GM18870 (cell line): ENCODE data around the gene CLTB.
A peak's percentile ranks its signal among the peaks of the same experiment; 100 is the strongest.

Source experiments
- ATAC-seq: cut with Tn5 transposase; IDR thresholded peaks from one replicate; pipeline ENCODE4 v1.9.1; 2021; ENCODE audit warnings: moderate library complexity; ENCODE audit not compliant: unreplicated experiment

CLTB gene

DNA sequence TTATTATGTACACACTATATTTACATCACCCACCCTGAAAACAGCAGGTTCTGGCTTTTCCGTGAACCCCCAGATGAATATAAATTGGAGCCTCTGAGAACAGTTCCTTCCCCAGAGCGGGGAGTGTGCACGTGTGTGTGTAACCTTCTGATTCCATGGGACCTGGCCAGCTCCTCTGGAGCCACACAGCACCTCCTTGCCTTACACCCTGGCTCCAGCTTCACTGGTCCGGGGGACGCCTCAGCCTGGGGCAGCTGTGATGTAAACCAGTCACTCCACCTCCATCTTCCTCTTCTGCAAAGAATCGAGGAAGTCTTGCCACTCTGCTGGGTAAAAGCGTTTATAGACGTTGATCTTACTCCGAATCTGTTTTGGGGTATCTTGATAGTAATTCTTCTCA lies 32.4 kb downstream of the CLTB start:
- ATAC-seq, result no peak

DNA sequence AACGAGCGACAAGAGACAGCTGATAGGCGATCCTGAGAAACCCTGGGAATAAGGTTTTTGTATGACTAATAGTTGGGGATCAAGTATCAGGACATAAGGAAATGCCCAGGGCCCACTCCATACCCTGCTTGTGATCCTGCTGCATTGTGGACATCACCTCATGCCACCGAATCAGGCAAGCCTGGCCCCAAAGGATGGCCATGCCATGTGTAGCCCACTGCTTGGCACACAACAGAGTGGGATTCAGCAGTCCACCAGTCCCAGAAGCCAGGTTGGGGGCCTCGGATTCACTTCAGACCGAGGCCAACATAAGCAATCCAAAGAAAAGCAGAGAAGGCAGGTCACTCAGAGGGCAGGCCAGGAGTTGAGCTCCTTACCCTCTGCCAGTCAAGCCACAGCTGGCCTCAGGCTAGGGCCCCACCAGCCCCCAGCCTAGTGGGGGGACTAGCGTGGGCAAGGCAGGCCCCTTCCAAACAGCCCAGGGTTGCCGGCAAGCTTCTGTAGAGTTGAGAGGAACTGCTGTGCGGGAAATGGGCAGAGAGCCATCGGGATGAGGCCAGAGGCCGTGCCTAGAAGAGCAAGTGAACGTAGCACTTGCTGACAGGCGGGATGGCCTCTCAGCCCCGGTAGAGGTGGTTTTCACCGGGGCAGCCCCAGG lies 33.0 kb downstream of the CLTB start:
- ATAC-seq, result no peak

DNA sequence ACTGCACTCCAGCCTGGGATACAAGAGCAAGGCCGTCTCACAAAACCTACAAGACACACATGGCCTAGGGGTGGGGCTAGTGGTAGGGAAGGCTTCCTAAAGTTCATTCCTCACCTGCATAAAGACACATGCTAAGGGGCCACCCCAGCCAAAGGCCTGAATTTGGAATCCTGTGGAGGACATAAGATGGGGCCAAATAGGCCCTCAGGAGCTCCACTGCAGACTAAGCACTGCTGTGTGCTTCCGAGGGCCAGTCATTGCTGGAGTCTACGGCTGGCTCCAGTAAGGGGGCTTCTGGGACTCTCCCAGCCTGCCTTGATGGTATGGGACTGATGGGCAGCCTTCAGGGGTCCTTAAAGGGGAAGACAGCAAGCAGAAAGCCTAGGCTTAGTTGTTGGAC lies 33.6 kb downstream of the CLTB start:
- ATAC-seq, result no peak

DNA sequence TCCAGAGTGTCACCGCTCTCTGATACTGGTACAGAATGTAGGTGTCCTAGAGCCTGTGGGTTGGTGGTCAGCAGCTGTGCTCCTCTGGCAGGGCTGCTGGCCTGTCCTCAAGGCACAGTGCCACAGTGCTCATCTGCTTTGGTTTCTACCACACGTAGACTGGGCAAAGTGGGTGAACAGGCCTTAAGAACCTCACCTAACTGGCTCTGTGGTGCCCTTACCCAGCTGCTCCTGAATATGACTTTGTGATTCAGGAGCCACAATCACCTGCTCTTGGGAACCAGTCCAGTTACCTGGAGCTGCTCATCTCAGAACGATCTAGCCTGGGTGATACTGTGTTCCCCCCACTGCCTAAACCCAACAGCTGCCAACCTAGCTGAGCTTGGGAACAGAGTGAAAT lies 34.4 kb downstream of the CLTB start:
- ATAC-seq, result no peak

DNA sequence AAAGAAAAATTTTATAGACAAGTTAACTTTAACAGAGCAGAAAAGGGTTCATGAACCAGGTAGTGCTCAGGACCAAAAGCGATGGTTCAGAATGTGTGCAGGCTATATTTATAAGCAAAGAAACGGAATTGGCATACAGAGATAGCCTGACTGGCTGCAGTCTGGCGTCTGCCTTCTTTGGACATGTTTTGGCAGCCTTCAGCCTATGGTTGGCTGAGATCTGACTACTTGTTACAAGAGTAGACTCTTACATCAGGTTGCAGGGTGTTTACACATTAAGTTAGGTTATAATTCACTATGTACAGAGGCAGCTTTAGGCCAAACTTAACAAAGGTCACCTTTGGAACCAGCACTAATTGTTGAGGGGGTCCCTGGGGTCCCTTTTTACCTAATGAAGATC lies 34.9 kb downstream of the CLTB start:
- no peak for ATAC-seq

DNA sequence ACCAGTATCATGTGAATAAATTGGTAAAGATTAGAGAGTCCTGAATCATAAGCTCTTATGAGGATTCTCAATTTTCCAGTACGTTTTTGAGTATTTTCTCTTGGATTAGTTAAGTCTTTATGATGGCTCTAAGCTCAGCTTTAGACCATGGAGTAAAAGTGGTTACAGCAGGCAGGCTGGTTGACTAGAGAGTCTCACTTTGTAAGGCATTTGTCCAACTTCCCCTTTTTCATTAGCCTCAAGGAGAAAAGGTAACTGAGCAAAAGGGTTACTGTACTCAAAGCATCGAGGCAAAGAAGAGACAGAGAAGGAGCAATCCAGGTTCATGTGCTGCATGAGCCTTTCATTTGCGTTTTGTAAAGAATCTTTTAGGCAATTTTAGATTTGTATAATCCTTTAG lies 36.5 kb downstream of the CLTB start:
- ATAC-seq, result no peak

DNA sequence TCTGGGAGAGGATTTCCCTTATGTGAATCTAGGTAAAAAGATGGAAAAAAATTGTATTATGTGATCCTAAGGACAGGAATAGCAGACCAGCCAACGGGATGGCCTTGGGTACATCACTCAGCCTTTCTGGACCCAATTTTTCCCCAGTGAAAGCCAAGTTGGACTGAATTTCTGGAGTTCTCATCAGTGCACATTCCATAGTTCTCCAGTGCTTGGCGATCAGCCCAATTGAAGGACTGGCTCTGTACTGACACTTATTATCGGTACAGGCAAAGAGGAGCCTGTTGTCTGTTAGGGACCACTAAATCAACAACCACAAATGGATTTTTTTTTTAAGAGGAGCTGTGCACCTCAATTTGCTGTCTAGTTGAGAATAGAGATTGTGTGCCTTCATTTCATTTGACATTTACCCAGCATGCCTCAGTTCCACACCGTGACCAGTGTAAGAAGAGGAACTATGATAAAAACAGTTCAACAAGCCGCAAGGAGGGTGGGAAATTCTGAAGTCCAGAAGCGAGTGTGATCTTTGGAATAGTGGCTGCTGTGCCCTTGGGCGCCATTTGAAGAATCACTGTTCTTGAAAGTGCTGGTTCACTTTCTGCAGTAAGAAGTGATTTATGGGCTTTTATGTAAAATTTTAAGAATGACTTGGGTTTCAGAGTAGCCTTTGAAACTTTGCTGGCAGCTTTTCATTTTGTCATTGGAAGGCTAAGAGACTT lies 43.1 kb downstream of the CLTB start:
- ATAC-seq, result no peak

DNA sequence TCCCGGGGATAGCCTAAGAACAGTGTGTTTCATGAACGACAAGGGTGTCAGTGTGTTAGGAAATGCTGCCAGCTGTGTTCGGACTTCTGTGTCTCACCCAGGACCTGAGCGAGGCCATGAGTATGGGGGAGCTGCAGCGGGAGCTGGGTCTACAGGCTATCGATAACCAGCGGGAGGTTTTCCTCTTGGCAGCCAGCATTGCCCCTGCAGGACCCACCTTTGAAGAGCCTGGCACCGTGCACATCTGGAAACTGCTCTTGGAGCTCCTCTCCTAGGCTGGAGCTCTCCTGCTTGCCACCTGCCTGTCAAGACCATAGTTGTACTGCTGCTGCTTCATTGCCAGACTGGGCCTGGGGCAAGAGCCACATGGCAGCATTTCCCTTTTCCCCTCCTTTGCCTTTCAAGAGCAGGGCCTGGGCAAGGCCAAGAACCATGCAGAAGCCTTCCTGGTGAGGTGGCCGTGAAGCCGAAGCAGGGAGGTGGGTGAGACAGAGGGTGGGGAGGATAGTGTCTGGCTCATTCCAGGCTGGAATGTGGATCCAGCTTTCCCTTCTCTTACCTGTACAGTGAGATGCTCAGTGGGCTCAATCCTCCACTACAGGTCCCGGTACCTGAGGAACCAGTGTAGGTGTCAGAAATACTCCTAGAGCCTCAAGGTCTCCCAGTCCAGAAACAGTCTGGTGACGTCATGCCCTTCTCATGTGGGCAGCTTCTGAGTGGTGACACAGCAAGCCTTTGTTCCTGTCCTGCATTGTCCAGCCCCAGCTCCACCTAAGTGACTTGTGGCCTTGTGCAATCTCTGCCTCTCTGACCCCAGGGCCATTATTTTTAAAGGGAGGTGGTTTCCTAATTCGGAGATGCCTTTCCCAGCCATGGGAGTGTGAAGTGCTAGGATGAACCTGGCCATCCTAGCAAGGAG lies 44.5 kb downstream of the CLTB start:
- no peak for ATAC-seq

DNA sequence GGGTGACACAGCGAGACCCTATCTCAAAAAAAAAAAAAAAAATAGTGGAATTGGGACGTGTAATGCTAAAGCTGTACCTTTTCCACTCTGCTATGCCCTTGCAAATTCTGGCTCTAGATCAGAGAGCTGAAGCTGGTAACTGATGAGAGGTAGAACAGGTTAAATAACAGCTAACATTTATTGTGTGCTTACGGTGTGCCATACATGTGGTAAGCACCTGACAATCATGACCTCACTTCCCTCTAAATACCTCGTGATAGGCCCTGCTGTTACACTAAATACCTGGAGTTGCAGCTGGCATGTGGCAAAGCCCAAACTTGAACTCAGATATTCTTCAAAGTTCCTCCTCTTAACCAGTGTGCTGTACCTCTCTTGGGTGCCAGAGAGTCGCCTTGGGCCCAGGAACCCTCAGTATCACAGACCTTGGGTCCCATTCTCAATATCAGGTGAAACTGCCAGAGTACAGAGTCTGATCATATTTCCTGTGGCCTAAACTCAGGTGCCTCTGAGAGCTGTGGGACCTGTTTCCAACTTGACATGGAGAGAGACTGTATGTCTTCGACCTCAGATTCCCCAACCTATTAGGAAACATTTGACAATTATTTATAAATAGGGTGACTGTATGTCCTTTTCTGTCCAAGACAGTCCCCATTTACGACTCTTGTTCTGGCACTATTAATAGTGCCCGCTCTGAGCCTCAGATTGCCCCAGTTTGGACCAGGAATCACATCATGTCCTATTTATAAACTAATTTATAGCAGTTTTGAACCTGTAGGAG lies 46.2 kb downstream of the CLTB start:
- ATAC-seq, result no peak

DNA sequence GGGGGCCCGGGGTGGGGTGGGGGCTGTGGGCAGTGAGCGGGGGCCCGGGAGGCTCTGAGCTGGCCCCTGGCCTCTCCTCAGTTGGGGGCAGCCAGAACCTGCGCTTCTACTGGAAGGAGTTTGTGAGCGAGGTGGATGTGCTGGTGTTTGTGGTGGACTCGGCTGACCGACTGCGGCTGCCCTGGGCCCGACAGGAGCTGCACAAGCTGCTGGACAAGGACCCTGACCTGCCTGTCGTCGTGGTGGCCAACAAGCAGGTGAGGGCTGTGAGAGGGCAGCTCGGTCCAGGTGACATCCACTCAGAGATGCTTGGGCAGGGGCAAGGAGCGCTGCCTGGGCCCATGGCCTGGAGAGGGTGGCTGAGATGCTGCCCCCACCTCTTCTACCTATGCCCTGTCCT lies 47.6 kb downstream of the CLTB start:
- ATAC-seq, result no peak

DNA sequence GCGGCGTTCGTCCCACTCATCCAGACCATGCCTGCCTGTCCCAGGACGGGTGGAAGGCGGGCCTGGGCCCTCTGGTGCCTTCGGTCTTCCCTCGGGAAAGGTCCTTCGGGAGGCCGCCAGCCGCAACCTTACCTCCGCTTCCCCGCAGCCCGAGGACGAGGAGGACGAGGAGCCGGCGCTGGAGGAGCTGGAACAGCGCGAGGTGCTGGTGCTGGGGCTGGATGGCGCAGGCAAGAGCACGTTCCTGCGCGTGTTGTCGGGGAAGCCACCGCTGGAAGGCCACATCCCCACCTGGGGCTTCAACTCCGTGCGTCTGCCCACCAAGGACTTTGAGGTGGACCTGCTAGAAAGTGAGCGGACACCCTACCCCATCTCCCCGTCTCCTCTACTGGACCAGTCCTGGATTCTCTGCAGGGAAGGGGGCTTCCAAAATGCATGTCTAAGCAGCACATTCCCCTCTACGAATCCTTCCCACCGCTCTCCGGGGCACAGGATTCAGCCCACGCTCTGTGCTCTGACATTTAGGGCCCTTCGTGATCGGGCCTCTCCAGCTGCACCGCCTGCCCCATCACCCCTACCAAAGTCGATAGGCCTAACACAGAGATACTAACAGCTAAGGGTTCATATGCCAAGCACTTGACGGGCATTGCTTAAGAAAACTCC lies 50.0 kb downstream of the CLTB start:
- ATAC-seq, result no peak

DNA sequence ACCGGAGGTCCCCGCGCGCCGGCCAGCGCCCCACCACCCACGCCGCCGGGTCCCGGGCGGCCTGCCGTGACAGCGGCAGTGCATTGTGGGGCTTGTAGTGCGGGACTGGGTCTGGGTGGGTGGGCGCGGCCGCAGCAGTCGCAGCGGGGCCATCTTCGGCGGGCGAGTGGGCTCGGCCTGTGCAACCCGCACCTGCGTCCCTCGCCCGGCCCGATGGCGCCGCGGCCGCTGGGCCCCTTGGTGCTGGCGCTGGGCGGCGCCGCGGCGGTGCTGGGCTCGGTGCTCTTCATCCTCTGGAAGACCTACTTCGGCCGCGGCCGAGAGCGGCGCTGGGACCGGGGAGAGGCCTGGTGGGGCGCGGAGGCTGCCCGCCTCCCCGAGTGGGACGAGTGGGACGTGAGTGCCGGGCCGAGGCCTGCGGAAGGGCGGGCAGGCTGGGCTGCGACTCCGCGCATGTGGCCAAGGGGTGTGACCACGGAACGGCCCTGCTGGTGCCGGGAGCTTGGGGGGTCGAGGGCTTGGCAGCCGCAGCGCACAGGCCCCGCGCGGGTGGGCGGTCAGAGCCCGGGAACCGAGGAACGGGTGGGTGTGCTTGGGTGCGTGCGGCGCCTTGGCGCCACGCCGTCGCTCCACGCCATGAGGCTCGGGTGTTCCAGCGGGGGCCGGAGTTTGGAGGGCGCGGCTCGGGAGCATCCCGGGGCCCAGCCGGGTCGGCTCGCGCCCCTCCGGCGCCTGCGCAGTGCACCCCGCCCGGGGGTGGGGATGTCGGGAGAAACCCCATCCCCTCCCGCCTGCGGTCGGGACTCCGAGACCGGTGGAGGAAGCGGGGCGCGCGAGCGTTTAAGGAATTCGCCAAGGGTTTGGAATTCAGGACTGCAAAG lies 50.7 kb downstream of the CLTB start, which contains the start of gene ARL10:
ARL10 (plus strand) TSS at position 137 of the 881 bp plus-strand sequence; CDS start at position 214, 77 bp downstream.
- no peak for ATAC-seq

DNA sequence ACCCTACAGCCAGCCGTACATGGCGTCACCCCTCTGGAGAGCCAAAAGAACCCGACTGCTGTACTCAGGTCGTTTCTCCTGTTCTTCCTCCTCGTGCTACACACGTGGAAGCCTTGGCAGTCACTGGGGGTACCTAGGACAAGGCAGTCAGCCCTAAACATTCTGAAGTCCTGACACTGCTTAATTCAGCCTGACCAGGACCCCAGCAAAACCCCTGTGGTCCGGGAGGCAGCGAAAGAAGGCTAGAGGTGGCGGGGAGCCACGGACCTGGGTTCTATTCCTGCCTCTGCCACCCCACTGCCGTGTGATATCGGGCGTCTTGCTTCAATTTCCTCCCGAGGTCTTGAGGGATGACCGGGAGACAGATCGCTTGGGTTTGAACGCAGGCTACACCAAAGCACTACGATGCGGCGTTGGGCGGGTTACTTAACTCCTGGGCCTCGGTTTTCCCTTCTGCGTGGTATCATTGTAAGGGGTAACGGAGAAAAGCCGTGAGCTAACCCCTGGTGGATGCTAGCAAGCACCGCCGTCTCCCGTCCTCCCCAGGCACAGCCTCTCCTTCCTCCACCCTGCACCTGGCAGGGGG lies 51.5 kb downstream of the CLTB start:
- ATAC-seq, result no peak

DNA sequence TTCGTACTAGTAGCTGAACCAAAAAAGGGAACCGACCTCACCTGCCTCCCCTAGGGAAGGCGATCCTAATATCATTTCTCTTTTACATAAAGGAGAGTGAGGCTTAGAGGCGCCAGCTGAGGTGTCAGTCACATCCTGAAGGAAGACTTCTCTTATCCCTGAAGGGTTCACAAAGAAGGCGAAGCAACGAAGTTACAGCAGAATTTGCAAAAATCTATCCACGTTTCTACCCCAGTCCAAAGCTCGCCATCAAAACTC lies 54.2 kb downstream of the CLTB start:
- no peak for ATAC-seq

DNA sequence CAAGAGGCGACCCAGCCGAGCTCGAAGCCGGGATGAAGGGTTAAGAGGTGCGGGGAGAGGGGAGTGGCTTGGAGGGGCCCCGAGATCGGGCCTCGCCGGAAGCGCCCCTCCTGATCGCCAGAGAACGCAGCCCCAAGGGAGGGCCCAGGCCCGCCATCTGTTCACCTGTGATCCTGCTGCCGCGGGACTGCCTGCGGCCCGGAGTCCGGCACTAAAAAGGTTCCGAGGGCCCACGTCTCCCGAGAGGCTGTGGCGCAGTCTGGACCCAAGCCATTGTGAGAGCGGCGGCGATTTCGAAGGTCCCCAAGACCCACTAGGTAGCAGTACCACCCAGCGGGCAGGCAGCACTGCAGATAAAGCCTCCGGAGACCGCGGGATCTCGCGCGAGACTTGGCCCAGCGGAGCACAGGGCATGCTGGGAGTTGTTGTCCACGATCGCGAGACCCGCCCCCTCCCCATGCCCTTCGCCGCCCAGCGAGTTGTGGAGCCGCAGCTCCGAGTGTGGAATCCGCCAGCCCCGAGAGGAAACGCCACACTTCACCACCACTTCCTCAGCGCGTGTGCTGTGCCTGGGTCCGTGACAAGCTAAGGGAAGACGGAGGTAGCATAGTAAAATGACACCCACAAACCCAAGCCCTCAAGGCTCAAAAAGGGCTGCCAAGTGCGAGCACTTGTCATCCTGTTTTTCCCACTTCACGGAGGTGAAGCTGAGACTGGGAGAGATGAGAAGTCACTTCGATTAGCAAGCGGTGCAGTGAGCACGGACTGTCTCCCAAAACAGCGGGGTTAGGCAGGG lies 54.7 kb downstream of the CLTB start, which contains the start of gene KIAA1191:
KIAA1191 (minus strand) TSS at position 328 of the 796 bp plus-strand sequence. CDS start 2,256 bp downstream, outside the sequence.
- peak; percentile 82 for ATAC-seq

DNA sequence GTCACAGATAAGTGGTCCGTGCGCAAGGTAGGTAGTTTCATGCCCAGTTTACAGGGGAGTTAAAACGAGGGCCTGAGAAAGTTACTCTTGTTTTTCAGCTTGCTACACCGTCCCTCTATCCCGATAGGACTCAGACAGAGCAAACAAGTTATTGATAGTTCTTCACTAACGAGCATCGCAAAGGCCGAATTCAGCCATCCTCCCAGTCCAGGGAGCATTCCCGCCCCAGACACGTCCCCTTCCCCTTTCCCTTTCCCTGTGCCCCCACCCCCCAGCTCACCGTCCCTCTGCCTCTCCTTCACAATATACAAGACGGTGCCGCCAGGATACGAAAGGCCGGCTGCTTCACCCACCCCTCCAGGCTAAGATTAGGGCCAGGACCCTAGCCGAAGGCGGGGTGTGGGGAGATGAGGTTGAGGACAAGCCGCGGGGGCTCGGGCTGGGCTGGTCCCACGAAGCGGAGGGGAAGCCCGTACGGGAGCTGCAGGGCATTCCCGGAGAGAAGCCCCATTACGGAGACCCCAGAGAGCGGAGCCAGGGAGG lies 55.4 kb downstream of the CLTB start:
- no peak for ATAC-seq

DNA sequence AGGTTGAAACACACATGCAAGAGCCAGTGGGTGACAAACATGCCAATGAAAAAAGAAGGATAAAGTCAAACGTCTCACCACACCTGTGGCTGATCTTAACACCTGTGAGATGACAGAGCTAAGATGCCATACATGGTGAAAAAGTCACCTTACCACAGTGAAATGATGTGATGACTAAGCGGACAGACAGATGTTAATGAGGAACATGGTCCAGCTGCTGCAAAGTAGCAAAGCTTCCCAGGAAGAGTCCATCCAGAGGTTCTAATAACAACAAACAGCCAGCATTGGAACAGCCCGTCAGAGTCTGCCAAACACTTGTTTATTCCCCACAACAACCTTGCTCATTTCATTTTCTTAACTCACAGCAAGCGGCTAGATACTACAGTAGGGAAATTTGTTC lies 56.7 kb downstream of the CLTB start:
- ATAC-seq, result no peak

DNA sequence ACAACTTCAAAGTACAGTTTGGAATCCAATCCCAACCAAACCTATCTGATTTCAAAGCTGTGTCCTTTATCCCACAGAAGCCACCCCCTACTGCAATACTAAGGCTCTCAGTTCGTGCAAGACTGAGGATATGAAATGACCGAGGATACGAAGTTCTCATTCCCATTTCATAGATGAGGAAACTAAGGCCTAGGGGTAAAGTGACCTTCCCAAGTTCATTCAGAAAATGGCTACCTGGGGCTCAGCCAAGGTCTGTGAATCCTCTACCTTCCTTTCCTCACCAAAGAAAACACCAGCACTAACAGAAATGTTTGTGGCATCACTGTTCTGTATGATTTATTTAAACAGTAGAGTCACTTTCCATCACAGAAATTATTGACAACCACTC lies 60.2 kb downstream of the CLTB start:
- no peak for ATAC-seq
